Left lung (tissue), 14 donors: ENCODE results near the gene MYO9A. TPM values are rescaled to one million over a fixed set of nuclear protein-coding genes. Genes with fewer than 3 reads are reported as not detected.
A peak's percentile ranks its signal among the peaks of the same experiment; 100 is the strongest.

Experiments used
- ATAC-seq: fragments of 200-7000 bp; cut with Tn5 transposase; one replicate; pipeline ENCODE4 v1.9.1; 2020; ENCODE audit warnings: moderate library complexity
- DNase-seq, 4 donors: peaks; one replicate each; pipeline ENCODE4 v3.0.0-alpha.2; 2013 to 2020
- H3K27ac ChIP-seq, 2 donors: fragments of 200-600 bp; sonication (generic) in 1 of 2; one replicate each; pipeline versions ENCODE4 v1.5.0 to v1.8.0; 2020 to 2021
- H3K27me3 ChIP-seq, 2 donors: fragments of 200-600 bp; sonication (generic) in 1 of 2; one replicate each; pipeline versions ENCODE4 v1.5.0 to v1.8.0; 2020 to 2021
- H3K36me3 ChIP-seq, 2 donors: fragments of 200-600 bp; sonication (generic) in 1 of 2; one replicate each; pipeline versions ENCODE4 v1.5.0 to v1.8.0; 2020 to 2021
- H3K4me1 ChIP-seq, 2 donors: fragments of 200-600 bp; one replicate each; pipeline ENCODE4 v1.8.0; 2021
- H3K4me3 ChIP-seq, 2 donors: fragments of 200-600 bp; sonication (generic) in 1 of 2; one replicate each; pipeline versions ENCODE4 v1.5.0 to v1.8.0; 2020 to 2021; ENCODE audit warnings: mild to moderate bottlenecking in 1 of 2
- H3K9me3 ChIP-seq, 2 donors: fragments of 200-600 bp; sonication (generic) in 1 of 2; one replicate each; pipeline versions ENCODE4 v1.5.0 to v1.8.0; 2020 to 2021
- CTCF ChIP-seq, 2 donors: fragments of 200-600 bp; sonication (generic) in 1 of 2; IDR thresholded peaks; one replicate each; pipeline versions ENCODE4 v1.5.0 to v1.8.0; 2021; ENCODE audit warnings: antibody characterized with exemption in 2 of 2
- intact Hi-C, 2 donors: fragments of 100-400 bp; cut with DNase I; formaldehyde crosslinking; loops; one replicate each; pipeline versions ENCODE4 v1.11.2 to v1.14.2; 2022
- long read RNA-seq, 12 donors: library from polyadenylated mRNA in 2 of 12; unstranded in 2 of 12; transcript quantifications; one replicate each; pipeline ENCODE4 v2.0.0 and lab custom pipeline, GENCODE V29; 2019 to 2026
- polyA plus RNA-seq, 6 donors: library from polyadenylated mRNA; unstranded; fragments of 120-200 nt; gene quantifications; one replicate each; pipeline ENCODE4 v1.2.1, GENCODE V29; 2013; ENCODE audit not compliant: insufficient read length in 6 of 6
- total RNA-seq, 2 donors: library from RNA; stranded (reverse); fragmentation: NEBNext Ultra II Directional; extraction: Animal tissue kit (Norgen Biotek cat#: 25700); gene quantifications; one replicate each; pipeline ENCODE4 v1.2.1, GENCODE V29; 2021
- donor health status: DM: no; HTN: yes; CAD: no.
- donor health status: DM: no; HTN: no; CAD: no.

MYO9A gene, protein sequence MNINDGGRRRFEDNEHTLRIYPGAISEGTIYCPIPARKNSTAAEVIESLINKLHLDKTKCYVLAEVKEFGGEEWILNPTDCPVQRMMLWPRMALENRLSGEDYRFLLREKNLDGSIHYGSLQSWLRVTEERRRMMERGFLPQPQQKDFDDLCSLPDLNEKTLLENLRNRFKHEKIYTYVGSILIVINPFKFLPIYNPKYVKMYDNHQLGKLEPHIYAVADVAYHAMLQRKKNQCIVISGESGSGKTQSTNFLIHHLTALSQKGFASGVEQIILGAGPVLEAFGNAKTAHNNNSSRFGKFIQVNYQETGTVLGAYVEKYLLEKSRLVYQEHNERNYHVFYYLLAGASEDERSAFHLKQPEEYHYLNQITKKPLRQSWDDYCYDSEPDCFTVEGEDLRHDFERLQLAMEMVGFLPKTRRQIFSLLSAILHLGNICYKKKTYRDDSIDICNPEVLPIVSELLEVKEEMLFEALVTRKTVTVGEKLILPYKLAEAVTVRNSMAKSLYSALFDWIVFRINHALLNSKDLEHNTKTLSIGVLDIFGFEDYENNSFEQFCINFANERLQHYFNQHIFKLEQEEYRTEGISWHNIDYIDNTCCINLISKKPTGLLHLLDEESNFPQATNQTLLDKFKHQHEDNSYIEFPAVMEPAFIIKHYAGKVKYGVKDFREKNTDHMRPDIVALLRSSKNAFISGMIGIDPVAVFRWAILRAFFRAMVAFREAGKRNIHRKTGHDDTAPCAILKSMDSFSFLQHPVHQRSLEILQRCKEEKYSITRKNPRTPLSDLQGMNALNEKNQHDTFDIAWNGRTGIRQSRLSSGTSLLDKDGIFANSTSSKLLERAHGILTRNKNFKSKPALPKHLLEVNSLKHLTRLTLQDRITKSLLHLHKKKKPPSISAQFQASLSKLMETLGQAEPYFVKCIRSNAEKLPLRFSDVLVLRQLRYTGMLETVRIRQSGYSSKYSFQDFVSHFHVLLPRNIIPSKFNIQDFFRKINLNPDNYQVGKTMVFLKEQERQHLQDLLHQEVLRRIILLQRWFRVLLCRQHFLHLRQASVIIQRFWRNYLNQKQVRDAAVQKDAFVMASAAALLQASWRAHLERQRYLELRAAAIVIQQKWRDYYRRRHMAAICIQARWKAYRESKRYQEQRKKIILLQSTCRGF (N-terminal part only)
- total RNA-seq (10 to 100 TPM; 63.5 to 67.4 TPM), polyA plus RNA-seq (10 to 100 TPM; 30.8 to 42.6 (median 39.6) TPM)
- long read RNA-seq, donor 1, partial matches to known transcripts, result 0 of 2 reads
- long read RNA-seq, donor 1, other reads (novel, unspliced or antisense), result 0 of 2 reads
- long read RNA-seq, donor 2, partial matches to known transcripts, result 10 of 11 reads
- long read RNA-seq, donor 2, other reads (novel, unspliced or antisense), result 0 of 11 reads
- long read RNA-seq, donor 3, full-length matches to known transcripts, result 1 of 9 reads
- long read RNA-seq, donor 3, partial matches to known transcripts, result 8 of 9 reads
- long read RNA-seq, donor 3, other reads (novel, unspliced or antisense), result 0 of 9 reads
- long read RNA-seq, donor 4, partial matches to known transcripts, result 0 of 3 reads
- long read RNA-seq, donor 4, other reads (novel, unspliced or antisense), result 3 of 3 reads
- long read RNA-seq, donor 5, partial matches to known transcripts, result 6 of 6 reads
- long read RNA-seq, donor 5, other reads (novel, unspliced or antisense), result 0 of 6 reads
- long read RNA-seq, donor 6, result 0 reads
- long read RNA-seq, donor 7, full-length matches to known transcripts, result 1 of 1 reads
- long read RNA-seq, donor 7, partial matches to known transcripts, result 0 of 1 reads
- long read RNA-seq, donor 7, other reads (novel, unspliced or antisense), result 0 of 1 reads
- long read RNA-seq, donor 8, result 0 reads
- long read RNA-seq, donor 9, result 0 reads
- long read RNA-seq, donor 10, partial matches to known transcripts, result 1 of 1 reads
- long read RNA-seq, donor 10, other reads (novel, unspliced or antisense), result 0 of 1 reads
- long read RNA-seq, donor 11, result 0 reads
- long read RNA-seq, donor 12, partial matches to known transcripts, result 0 of 1 reads
- long read RNA-seq, donor 12, other reads (novel, unspliced or antisense), result 0 of 1 reads

GRCh38 chr15:72118017-72118978 is at the start of gene MYO9A, which contains the start of gene SENP8:
TSS of gene MYO9A (minus strand) at chr15:72118150. CDS start at chr15:72046563, 71,587 bp downstream.
TSS of gene SENP8 (plus strand) at chr15:72118403. CDS start at chr15:72139624, 21,221 bp downstream.
- ATAC-seq (peak; percentile 86), DNase-seq (peak; percentile 97 to 99 (median 98))
- intact Hi-C loops, result no loop called here
- H3K36me3 ChIP-seq, result no peaks in the 10 kb centered on the region
- peak within 1 kb of the TSS; percentile 83 to 91 for H3K4me3 ChIP-seq
- H3K4me1 ChIP-seq, result peaks cover 6 to 27% of the 10 kb centered on the region in 2 donors
- no peaks in the 10 kb centered on the region for H3K9me3 ChIP-seq
- peak within 1 kb of the TSS; percentile 94 to 98 for H3K27ac ChIP-seq
- H3K27me3 ChIP-seq, result no peaks in the 10 kb centered on the region
- TF ChIP-seq CTCF (IDR thresholded peaks at IDR 0.05), result no peak

DNA sequence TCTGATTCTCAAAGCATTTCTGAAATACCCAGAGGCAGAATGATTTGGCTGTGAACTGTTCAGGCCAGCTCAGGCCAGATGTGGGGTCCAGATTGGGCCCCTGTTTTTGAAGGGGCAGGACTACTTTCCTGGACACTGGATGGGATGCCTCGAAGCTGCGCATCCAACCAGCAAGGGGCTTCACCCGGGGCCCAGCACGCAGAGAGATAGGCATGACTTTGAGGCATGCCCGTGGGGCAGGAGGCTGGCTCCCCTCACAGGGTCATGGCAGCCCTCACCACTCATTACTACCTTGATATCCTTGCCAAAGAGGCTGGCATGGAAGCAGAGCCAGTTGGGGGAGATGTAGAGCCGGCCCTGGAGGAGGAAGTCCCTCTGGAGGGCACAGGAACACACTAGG is 49.5 kb upstream of the MYO9A start:
- Histone ChIP-seq H3K4me1 (peaks cover 8% of the 10 kb centered on the region in 2 donors), H3K27ac (no peak overlapping the region), H3K4me3 (no peak overlapping the region), H3K27me3 (no peaks in the 10 kb centered on the region), H3K9me3 (no peaks in the 10 kb centered on the region), H3K36me3 (no peaks in the 10 kb centered on the region)
- no peak for DNase-seq
- ATAC-seq, result no peak
- intact Hi-C loops, result no loop called here
- TF ChIP-seq CTCF (IDR thresholded peaks at IDR 0.05), result no peak

DNA sequence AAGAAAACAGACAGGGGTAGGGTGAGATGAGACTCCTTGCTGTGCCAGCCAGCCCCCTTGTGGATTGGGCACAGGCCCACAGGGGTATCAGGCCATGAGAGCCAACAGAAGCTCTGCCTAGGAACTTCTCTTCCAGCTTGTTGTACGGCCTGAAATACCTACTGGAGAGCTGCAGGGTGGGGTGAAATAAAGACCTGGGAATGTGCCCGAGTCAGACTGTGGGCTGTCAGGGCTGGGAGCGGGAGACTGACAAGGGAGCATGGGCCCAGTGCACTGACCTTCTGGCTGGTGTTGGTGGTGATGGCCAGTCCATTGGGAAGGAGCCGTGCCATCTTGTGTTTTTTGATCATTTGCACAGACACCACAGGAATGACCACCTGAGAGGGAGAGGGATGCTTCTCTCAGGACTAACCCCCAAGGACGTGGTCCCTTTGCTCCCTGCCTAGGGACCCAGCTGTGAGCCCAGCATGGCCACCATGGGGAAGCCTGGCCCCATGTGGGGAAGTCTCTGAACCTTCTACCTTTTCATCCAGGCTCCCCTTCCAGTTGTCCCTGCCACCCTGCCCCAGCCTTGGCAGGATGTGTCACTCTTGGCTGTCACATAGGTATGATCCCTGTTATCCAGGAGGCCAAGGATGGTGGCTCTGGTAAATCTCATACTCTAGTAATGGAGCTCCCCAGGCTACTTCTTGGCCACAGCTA is 48.9 kb upstream of the MYO9A start:
- H3K36me3 ChIP-seq, result no peaks in the 10 kb centered on the region
- H3K4me3 ChIP-seq, result no peak overlapping the region
- peaks cover 8 to 9% of the 10 kb centered on the region in 2 donors for H3K4me1 ChIP-seq
- DNase-seq (no peak), ATAC-seq (no peak)
- no peaks in the 10 kb centered on the region for H3K9me3 ChIP-seq
- intact Hi-C loops, result no loop called here
- TF ChIP-seq CTCF (IDR thresholded peaks at IDR 0.05), result no peak
- H3K27ac ChIP-seq, result no peak overlapping the region
- no peaks in the 10 kb centered on the region for H3K27me3 ChIP-seq
